Measurements from ENCODE around the gene VSIG10L. TPM values are rescaled to one million over a fixed set of nuclear protein-coding genes. Genes with fewer than 3 reads are reported as not detected.
A peak's percentile ranks its signal among the peaks of the same experiment; 100 is the strongest.

The VSIG10L gene
- polyA plus RNA-seq, 1 experiment = 1.0 TPM

DNA sequence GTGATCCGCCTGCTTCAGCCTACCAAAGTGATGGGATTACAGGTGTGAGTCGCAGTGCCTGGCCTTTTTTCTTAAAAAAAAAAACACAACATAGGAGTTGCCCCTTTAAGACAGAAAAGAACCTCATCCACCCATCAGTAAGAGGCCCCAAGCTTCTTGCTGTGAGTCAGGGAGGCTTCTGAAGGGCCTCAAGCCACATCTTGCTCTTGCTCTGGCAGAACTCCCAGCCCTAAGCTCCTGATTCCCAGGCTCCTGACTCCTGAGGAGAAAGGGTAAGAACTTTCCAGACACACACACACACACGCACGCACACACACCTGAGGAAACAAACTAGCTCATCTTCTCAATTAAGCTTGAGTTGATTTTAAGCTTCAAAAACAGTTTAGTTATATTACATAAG lies 17.4 kb upstream of the VSIG10L start:
- H3K27ac ChIP-seq (ENCODE audit: low read depth, low read length) = peak overlapping the region; percentile 78

GRCh38 chr19:51357952-51358351 lies 16.0 kb upstream of the VSIG10L start:
- ChIA-PET POLR2A (no interaction called here), CTCF (interaction anchor here (1.4 to 1.5 kb wide), 2 partner anchors 18 to 303 kb away, joined by 3 to 17 read pairs; no protein-coding TSS in a partner anchor)
- H3K4me3 ChIP-seq (ENCODE audit: low read depth, low read length) = no peak overlapping the region
- H3K27me3 ChIP-seq (ENCODE audit: control insufficient read depth, insufficient read depth, low read length) = no peaks in the 10 kb centered on the region
- TF ChIP-seq, protein P1, sequence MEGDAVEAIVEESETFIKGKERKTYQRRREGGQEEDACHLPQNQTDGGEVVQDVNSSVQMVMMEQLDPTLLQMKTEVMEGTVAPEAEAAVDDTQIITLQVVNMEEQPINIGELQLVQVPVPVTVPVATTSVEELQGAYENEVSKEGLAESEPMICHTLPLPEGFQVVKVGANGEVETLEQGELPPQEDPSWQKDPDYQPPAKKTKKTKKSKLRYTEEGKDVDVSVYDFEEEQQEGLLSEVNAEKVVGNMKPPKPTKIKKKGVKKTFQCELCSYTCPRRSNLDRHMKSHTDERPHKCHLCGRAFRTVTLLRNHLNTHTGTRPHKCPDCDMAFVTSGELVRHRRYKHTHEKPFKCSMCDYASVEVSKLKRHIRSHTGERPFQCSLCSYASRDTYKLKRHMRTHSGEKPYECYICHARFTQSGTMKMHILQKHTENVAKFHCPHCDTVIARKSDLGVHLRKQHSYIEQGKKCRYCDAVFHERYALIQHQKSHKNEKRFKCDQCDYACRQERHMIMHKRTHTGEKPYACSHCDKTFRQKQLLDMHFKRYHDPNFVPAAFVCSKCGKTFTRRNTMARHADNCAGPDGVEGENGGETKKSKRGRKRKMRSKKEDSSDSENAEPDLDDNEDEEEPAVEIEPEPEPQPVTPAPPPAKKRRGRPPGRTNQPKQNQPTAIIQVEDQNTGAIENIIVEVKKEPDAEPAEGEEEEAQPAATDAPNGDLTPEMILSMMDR (IDR thresholded peaks at IDR 0.05; ENCODE audit: low read depth, low read length) = no peak
- H3K27ac ChIP-seq (ENCODE audit: low read depth, low read length) = no peak overlapping the region
- DNase-seq (ENCODE audit: low read depth, low spot score) = no peak
- no peaks in the 10 kb centered on the region; the same call in 1 of the 2 replicates for H3K9me3 ChIP-seq (ENCODE audit: control insufficient read depth, insufficient read depth, low read length)

More for the DNA sequence above, 17.4 kb upstream of the VSIG10L start:
- Histone ChIP-seq H3K9me3 (ENCODE audit: control insufficient read depth, insufficient read depth, low read length) (no peaks in the 10 kb centered on the region; the same call in 1 of the 2 replicates), H3K27me3 (ENCODE audit: control insufficient read depth, insufficient read depth, low read length) (no peaks in the 10 kb centered on the region), H3K4me3 (ENCODE audit: low read depth, low read length) (no peak overlapping the region)
- peak; percentile 79 for DNase-seq (ENCODE audit: low read depth, low spot score)
- ChIA-PET CTCF (interaction anchor here (0.8 to 1.5 kb wide), 6 partner anchors 9 to 302 kb away, joined by 3 to 17 read pairs (median 4); no protein-coding TSS in a partner anchor), POLR2A (interaction anchor here (1.0 to 2.1 kb wide), 3 partner anchors 9 to 19 kb away, joined by 4 to 13 read pairs (median 6); no protein-coding TSS in a partner anchor)
- TF ChIP-seq, protein P1 (IDR thresholded peaks at IDR 0.05; ENCODE audit: low read depth, low read length) = no peak

DNA sequence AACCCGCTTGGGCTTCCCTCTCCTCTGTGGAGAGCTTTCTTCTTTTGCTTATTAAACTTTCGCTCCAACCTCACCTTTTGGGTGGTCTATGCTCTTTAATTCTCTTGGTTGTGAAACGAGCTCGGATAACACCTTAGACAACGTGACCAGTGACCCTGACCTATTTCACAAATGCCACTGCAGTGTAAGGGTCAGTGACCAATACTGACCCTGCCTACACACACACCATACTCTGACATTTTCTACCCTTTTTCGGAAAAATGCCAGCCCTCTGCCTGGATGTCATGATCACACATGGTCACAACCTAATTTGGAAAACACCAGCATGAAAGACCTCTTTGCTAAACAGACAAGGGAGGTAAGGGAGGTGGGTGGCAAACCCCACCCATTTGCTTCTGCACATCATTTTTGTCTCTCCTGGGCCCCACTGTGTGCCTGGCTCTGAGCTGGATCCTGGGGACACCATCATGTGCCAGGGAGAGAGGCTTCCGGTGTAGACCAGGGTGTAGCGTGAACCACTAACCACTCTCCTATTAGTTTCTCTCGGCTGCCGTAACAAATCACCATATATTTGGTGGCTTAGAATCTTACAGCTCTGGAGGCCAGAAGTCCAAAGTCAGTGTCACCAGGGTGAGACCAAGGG lies 14.3 kb upstream of the VSIG10L start:
- CTCF ChIA-PET = interaction anchor here (1.3 kb wide), 1 partner anchor 15 kb away, joined by 6 read pairs; no protein-coding TSS in a partner anchor
- Histone ChIP-seq H3K4me3 (ENCODE audit: low read depth, low read length) (no peak overlapping the region), H3K27me3 (ENCODE audit: control insufficient read depth, insufficient read depth, low read length) (no peaks in the 10 kb centered on the region), H3K9me3 (ENCODE audit: control insufficient read depth, insufficient read depth, low read length) (peaks cover 2% of the 10 kb centered on the region; the same call in 1 of the 2 replicates), H3K27ac (ENCODE audit: low read depth, low read length) (no peak overlapping the region)
- DNase-seq (ENCODE audit: low read depth, low spot score) = no peak
- TF ChIP-seq, protein P1 (IDR thresholded peaks at IDR 0.05; ENCODE audit: low read depth, low read length) = no peak
- POLR2A ChIA-PET = no interaction called here

DNA sequence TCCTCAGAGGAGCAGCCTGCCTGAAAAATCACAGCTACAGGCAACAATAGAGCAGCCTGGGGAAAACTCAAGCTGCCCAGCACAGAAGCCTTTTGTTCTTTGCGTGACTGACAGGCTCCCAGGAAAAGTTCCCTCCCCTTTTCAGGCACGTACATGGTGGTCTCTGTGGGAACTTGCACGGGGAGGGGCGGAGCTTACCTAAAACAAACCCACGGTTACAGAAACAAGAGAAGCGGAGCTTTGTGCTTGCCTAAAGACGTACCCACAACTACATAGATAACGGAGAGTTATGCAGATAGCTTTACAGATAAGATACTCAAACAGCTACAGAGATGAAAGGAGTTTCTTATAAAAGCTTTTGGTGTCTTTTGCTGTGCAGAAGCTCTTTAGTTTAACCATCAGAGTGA lies 12.8 kb upstream of the VSIG10L start:
- Histone ChIP-seq H3K4me3 (ENCODE audit: low read depth, low read length) (no peak overlapping the region), H3K9me3 (ENCODE audit: control insufficient read depth, insufficient read depth, low read length) (peaks cover 5% of the 10 kb centered on the region; the same call in 1 of the 2 replicates), H3K27me3 (ENCODE audit: control insufficient read depth, insufficient read depth, low read length) (no peaks in the 10 kb centered on the region), H3K27ac (ENCODE audit: low read depth, low read length) (no peak overlapping the region)
- ChIA-PET CTCF (interaction anchor here (0.7 to 1.2 kb wide), 3 partner anchors 13 to 118 kb away, joined by 4 to 6 read pairs (median 4); no protein-coding TSS in a partner anchor), POLR2A (interaction anchor here (0.8 kb wide), 2 partner anchors 13 to 15 kb away, joined by 3 read pairs; no protein-coding TSS in a partner anchor)
- DNase-seq (ENCODE audit: low read depth, low spot score) = no peak
- TF ChIP-seq, protein P1 (IDR thresholded peaks at IDR 0.05; ENCODE audit: low read depth, low read length) = no peak
